ENCODE measurements around the gene UAP1.
A peak's percentile ranks its signal among the peaks of the same experiment; 100 is the strongest.

The UAP1 gene

DNA sequence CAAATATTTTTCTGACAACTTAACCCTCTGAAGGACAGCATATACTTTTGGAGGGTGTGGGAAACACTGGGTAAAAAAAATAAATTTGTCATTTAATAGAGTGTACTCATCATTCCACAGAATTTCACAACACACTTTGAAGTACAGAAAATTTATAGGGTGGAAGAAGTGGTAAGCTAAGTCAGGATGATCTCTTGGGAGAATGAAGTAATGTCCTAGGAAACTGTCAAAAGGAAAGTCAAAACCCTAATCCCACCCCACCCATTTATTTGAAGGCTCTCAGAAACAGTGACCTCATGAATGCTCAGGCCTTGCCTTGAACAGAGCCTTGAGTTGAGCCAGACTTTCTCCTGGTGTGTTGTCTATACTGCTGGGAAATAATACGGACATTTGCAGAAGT is 7.3 kb upstream of the UAP1 start:
- DNase-seq (ENCODE audit: extremely low read depth, insufficient read length) = no peak
- TF ChIP-seq, protein P1, sequence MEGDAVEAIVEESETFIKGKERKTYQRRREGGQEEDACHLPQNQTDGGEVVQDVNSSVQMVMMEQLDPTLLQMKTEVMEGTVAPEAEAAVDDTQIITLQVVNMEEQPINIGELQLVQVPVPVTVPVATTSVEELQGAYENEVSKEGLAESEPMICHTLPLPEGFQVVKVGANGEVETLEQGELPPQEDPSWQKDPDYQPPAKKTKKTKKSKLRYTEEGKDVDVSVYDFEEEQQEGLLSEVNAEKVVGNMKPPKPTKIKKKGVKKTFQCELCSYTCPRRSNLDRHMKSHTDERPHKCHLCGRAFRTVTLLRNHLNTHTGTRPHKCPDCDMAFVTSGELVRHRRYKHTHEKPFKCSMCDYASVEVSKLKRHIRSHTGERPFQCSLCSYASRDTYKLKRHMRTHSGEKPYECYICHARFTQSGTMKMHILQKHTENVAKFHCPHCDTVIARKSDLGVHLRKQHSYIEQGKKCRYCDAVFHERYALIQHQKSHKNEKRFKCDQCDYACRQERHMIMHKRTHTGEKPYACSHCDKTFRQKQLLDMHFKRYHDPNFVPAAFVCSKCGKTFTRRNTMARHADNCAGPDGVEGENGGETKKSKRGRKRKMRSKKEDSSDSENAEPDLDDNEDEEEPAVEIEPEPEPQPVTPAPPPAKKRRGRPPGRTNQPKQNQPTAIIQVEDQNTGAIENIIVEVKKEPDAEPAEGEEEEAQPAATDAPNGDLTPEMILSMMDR (IDR thresholded peaks at IDR 0.05; ENCODE audit: insufficient read depth, low read length, poor library complexity, severe bottlenecking) = no peak
- no peaks in the 10 kb centered on the region for H3K36me3 ChIP-seq (ENCODE audit: control insufficient read depth, insufficient read depth, low read length)
- H3K4me3 ChIP-seq (replicated peaks; ENCODE audit: low read depth, low read length) = no peak overlapping the region
- H3K27me3 ChIP-seq (replicated peaks; ENCODE audit: control insufficient read depth, insufficient read depth, low read length) = no peaks in the 10 kb centered on the region

DNA sequence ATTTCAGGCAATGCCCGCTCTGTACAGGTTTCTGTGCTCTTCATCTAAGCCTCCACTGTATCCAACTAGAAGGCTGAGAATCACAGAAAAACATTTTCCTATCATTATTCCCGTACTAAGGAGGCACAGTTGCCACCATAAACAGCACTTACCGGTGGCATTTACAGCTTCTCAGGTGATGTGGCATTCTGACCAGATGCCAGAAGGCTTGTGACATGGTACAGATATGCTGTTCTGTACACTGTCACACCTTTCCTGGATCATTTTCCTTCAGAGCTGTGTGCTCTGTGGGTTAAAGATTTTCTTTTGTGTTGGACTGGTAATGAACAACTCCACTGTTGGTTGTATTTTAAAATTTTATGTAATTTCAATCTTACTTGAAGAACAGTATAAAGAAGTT is 4.0 kb upstream of the UAP1 start:
- H3K4me3 ChIP-seq (replicated peaks; ENCODE audit: low read depth, low read length) = no peak overlapping the region
- DNase-seq (ENCODE audit: extremely low read depth, insufficient read length) = no peak
- no peaks in the 10 kb centered on the region for H3K36me3 ChIP-seq (ENCODE audit: control insufficient read depth, insufficient read depth, low read length)
- H3K27me3 ChIP-seq (replicated peaks; ENCODE audit: control insufficient read depth, insufficient read depth, low read length) = no peaks in the 10 kb centered on the region
- TF ChIP-seq, protein P1 (IDR thresholded peaks at IDR 0.05; ENCODE audit: insufficient read depth, low read length, poor library complexity, severe bottlenecking) = no peak

DNA sequence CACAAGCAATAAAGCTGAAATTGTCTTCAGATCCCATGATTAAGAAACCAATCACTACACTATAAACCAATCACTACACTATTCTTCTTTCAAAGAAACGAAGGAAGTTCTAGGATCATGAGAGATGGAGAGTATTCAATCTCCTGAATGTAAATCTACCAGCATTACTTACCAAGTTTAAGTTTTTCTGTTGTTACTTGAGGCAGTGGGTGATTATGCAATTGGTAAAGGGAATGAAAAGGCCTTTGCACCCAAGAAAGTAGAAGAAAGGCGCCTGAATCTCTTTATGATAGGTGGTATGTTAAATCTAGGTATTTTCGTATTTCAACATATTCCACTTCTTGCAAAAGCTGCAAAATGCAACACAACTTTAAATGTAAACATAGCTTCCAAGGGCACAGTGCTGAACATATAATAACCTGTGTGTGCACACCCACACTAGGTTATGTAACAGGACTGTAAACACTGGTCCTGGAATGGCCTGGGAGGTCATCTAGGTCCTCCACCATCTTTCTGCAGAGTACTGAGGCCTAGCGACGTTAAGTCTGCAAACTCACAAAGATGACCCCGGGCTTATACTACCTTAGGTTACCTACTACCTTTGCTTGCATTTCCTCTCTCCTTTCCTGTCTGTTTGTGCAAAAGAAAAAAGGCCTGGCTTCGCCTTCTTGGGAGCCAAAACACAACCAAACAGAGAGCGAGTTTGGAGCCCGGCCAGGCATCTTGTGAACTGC is 1.1 kb upstream of the UAP1 start:
- Histone ChIP-seq H3K4me3 (replicated peaks; ENCODE audit: low read depth, low read length) (peak overlapping the region; percentile 66), H3K36me3 (ENCODE audit: control insufficient read depth, insufficient read depth, low read length) (no peaks in the 10 kb centered on the region), H3K27me3 (replicated peaks; ENCODE audit: control insufficient read depth, insufficient read depth, low read length) (no peaks in the 10 kb centered on the region)
- TF ChIP-seq, protein P1 (IDR thresholded peaks at IDR 0.05; ENCODE audit: insufficient read depth, low read length, poor library complexity, severe bottlenecking) = no peak
- DNase-seq (ENCODE audit: extremely low read depth, insufficient read length) = no peak

DNA sequence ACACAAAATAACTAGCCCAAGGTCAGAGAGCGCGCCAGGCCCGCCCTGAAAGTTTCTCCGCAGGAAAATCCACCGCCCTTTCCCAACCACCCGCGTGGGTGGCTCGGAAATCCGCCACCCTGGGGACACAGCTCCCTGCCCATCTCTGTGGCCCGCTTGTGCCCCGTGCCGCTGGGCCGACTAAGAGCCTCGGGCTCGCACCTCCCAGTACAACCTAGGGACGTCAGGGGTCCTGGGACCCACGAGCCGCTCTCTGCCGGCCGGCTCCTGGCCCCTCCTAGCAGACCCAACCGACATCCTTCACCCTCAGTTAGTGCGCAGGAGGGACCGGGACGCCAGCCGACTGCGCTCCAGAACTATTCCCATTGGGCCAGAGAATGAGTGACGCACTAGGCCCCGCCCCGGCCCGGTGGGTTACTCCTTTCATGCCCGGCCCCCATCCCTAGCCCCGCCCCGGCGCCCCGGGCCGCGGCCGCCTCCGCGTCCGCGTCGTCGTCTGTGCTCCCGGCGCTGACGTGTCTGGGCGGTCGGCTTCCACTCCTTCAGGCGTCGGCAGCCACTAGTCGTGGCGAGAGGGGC is 396 bp upstream of the UAP1 start:
- Histone ChIP-seq H3K4me3 (replicated peaks; ENCODE audit: low read depth, low read length) (peak overlapping the region; percentile 76), H3K36me3 (ENCODE audit: control insufficient read depth, insufficient read depth, low read length) (no peaks in the 10 kb centered on the region), H3K27me3 (replicated peaks; ENCODE audit: control insufficient read depth, insufficient read depth, low read length) (no peaks in the 10 kb centered on the region)
- DNase-seq (ENCODE audit: extremely low read depth, insufficient read length) = peak; percentile 95
- TF ChIP-seq, protein P1 (IDR thresholded peaks at IDR 0.05; ENCODE audit: insufficient read depth, low read length, poor library complexity, severe bottlenecking) = no peak

DNA sequence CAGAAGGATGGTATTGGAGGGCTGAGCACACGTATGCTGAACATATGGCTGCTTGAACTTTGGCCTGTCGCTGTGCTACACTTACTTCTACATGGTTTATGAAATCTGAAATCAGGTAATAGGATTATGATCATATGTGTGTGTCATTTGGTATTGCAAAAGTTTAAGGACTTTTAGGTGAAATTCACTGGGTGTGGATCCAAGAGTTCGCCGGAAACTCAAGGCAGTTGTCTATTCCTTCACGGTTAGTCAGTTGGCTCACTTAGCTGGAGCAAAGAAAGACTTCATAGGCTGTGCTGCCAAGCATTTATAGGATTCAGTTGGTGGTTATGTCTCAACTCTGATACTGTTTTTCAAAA is 927 bp downstream of the UAP1 start:
- Histone ChIP-seq H3K27me3 (replicated peaks; ENCODE audit: control insufficient read depth, insufficient read depth, low read length) (no peaks in the 10 kb centered on the region), H3K36me3 (ENCODE audit: control insufficient read depth, insufficient read depth, low read length) (no peaks in the 10 kb centered on the region), H3K4me3 (replicated peaks; ENCODE audit: low read depth, low read length) (peak overlapping the region; percentile 76)
- no peak for DNase-seq (ENCODE audit: extremely low read depth, insufficient read length)
- TF ChIP-seq, protein P1 (IDR thresholded peaks at IDR 0.05; ENCODE audit: insufficient read depth, low read length, poor library complexity, severe bottlenecking) = no peak
